IMR-90 (cell line): ENCODE results near the gene CASP1. TPM values are rescaled to one million over a fixed set of nuclear protein-coding genes. Genes with fewer than 3 reads are reported as not detected.

Experiments
- MXI1 ChIP-seq: IDR thresholded peaks from 2 replicates; pipeline ENCODE4 v1.6.1; 2012; ENCODE audit warnings: low read depth, mild to moderate bottlenecking, low read length, moderate library complexity, borderline replicate concordance
- USF2 ChIP-seq: fragments of 150-350 bp; IDR thresholded peaks from 2 replicates; pipeline ENCODE4 v1.6.1; 2017; ENCODE audit warnings: mild to moderate bottlenecking, antibody characterized with exemption, low read length, low read depth
- polyA plus RNA-seq, 3 experiments: library from polyadenylated mRNA; depleted of rRNA; stranded (reverse); fragments of >200 nt; gene quantifications; 2 replicates each; pipeline ENCODE4 v1.2.3, GENCODE V29; 2012; ENCODE audit warnings: low replicate concordance in 1 of 3
- total RNA-seq: library from RNA; depleted of rRNA; stranded (reverse); fragments of >200 nt; gene quantifications from 2 replicates; pipeline ENCODE4 v1.2.3, GENCODE V29; 2012

The CASP1 gene
- total and polyA plus RNA-seq, 2 of the 4 experiments (the other 2 are of a cell fraction), result 12.5 to 31.2 TPM

- peak; percentile 27; the same call in 1 of the 2 replicates for TF ChIP-seq USF2
- peak; percentile 79; the same call in 1 of the 2 replicates for TF ChIP-seq MXI1
Observed at GRCh38 chr11:105046898-105047579, 12.1 kb upstream of the CASP1 start (continued).
